Brain microvascular endothelial cell (primary cell): ENCODE data around the gene SRP9.
"Not testable (repeated sequence)": the region's sequence is repeated elsewhere in the genome, so short reads cannot be mapped to it uniquely, and the experiment has no call there.

ENCODE experiments used
- DNase-seq: peaks from one replicate; pipeline ENCODE4 v3.0.0-alpha.2; 2020
- H3K27ac ChIP-seq: fragments of 250-450 bp; sonication (Bioruptor Pico); 2 replicates; pipeline ENCODE4 v1.5.1; 2020; ENCODE audit warnings: mild to moderate bottlenecking, moderate library complexity
- H3K27me3 ChIP-seq: fragments of 250-450 bp; sonication (Bioruptor Pico); replicated peaks from 2 replicates; pipeline ENCODE4 v1.5.1; 2020; ENCODE audit warnings: mild to moderate bottlenecking
- H3K36me3 ChIP-seq: fragments of 250-450 bp; sonication (Bioruptor Pico); replicated peaks from 2 replicates; pipeline ENCODE4 v1.5.1; 2020; ENCODE audit warnings: mild to moderate bottlenecking
- H3K4me3 ChIP-seq: 2 replicates; pipeline ENCODE4 v1.5.1; 2011; ENCODE audit warnings: low read depth, mild to moderate bottlenecking, control low read depth, low read length, moderate library complexity
- CTCF ChIP-seq: IDR thresholded peaks from 2 replicates; pipeline ENCODE4 v1.5.1; 2011; ENCODE audit warnings: low read depth, mild to moderate bottlenecking, moderate library complexity, low read length, control low read depth, inconsistent platforms; ENCODE audit errors: missing control alignments
- in situ Hi-C: cut with HindIII; loops from 2 replicates; pipeline ENCODE4 v1.10.0; 2017; ENCODE audit warnings: low sequenced_read_pairs, low pct_ligation_motif_present

Gene SRP9

GRCh38 chr1:225760531-225760930 is 17.1 kb upstream of the SRP9 start:
- H3K27ac ChIP-seq: no peak overlapping the region
- TF ChIP-seq CTCF: no peak
- H3K27me3 ChIP-seq: no peaks in the 10 kb centered on the region
- H3K4me3 ChIP-seq: no peak overlapping the region
- no peaks in the 10 kb centered on the region for H3K36me3 ChIP-seq
- in situ Hi-C loops: loop anchor here (25.0 kb wide), 1 partner anchor 198 kb away; no protein-coding TSS in a partner anchor
- no peak for DNase-seq

GRCh38 chr1:225761395-225761794 is 16.2 kb upstream of the SRP9 start:
- H3K27ac ChIP-seq: peak overlapping the region; percentile 79
- not testable (repeated sequence) for H3K27me3 ChIP-seq, H3K36me3 ChIP-seq, H3K4me3 ChIP-seq, DNase-seq
- in situ Hi-C loops: loop anchor here (25.0 kb wide), 1 partner anchor 199 kb away; no protein-coding TSS in a partner anchor

- peak; percentile 35 for DNase-seq
- peak overlapping the region; percentile 79 for H3K27ac ChIP-seq
- in situ Hi-C loops: loop anchor here (25.0 kb wide), 1 partner anchor 200 kb away; no protein-coding TSS in a partner anchor
Measured at GRCh38 chr1:225762002-225762441, 15.6 kb upstream of the SRP9 start.

GRCh38 chr1:225762444-225762843 is 15.2 kb upstream of the SRP9 start:
- no peak for TF ChIP-seq CTCF
- Histone ChIP-seq H3K27ac (peak overlapping the region; percentile 79), H3K36me3 (no peaks in the 10 kb centered on the region), H3K4me3 (no peak overlapping the region), H3K27me3 (no peaks in the 10 kb centered on the region)
- DNase-seq: peak; percentile 64
- in situ Hi-C loops: loop anchor here (25.0 kb wide), 1 partner anchor 200 kb away; no protein-coding TSS in a partner anchor

More at GRCh38 chr1:225762002-225762441, 15.6 kb upstream of the SRP9 start:
- no peak for TF ChIP-seq CTCF
- Histone ChIP-seq H3K4me3 (no peak overlapping the region), H3K27me3 (no peaks in the 10 kb centered on the region), H3K36me3 (no peaks in the 10 kb centered on the region)

GRCh38 chr1:225763716-225764548 is 13.7 kb upstream of the SRP9 start:
- peak; percentile 40 for DNase-seq
- Histone ChIP-seq H3K36me3 (no peaks in the 10 kb centered on the region), H3K27me3 (no peaks in the 10 kb centered on the region), H3K27ac (peak overlapping the region; percentile 46), H3K4me3 (no peak overlapping the region)
- in situ Hi-C loops: loop anchor here (25.0 kb wide), 1 partner anchor 202 kb away; no protein-coding TSS in a partner anchor
- TF ChIP-seq CTCF: no peak

GRCh38 chr1:225765982-225766674 is 11.5 kb upstream of the SRP9 start:
- H3K27me3 ChIP-seq: no peaks in the 10 kb centered on the region
- TF ChIP-seq CTCF: no peak
- no peak for DNase-seq
- no peaks in the 10 kb centered on the region for H3K36me3 ChIP-seq
- H3K27ac ChIP-seq: no peak overlapping the region
- H3K4me3 ChIP-seq: no peak overlapping the region
- in situ Hi-C loops: loop anchor here (25.0 kb wide), 1 partner anchor 204 kb away; no protein-coding TSS in a partner anchor
